ENCODE data around the gene SPATA31D4.
"Not testable (repeated sequence)": the region's sequence is repeated elsewhere in the genome, so short reads cannot be mapped to it uniquely, and the experiment has no call there.

SPATA31D4 gene

DNA sequence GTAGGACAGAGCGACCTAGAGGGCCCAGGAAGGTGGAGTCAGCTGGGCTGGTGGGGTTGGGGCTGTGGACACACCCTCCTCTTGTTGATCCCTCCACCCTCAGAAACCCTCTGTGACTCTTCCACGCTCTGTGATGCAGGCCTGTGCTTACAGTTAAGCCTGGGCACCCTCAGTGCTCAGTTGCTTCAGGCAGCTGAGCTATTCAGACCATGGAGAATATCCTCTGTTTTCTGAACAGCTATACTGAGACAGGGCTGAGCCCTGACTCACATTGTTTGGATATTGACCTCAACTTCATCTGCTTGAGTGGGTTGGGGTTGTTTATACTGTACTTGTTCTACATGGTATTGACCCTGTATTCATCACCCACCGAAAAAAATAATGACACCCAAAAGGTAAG, at the start of gene SPATA31D4:
SPATA31D4 (plus strand) TSS at position 124 of the 400 bp plus-strand sequence; CDS start at position 210, 86 bp downstream.
- in situ Hi-C loops (cut with MboI; ENCODE audit: low sequenced_read_pairs), result not testable (repeated sequence)

DNA sequence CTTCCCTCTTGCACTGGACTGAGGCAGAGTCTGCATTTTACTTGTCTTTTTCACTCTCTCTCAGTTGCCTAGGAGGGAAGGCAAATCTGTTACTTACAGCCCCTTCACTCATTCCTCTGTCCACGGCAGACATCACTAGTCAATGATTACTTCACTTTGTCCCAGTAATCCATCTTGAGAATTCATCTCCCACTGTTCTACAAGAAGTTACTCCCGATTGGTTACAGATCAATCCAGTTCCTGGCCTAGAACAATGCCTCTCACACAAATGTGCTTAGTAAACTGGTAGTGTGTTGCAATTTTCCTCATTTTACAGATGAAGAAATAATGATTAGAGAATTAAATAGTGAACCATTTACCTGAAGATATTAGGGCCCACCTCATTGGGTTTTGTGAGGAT, 49.7 kb upstream of the SPATA31D4 start:
- in situ Hi-C loops (cut with MboI; ENCODE audit: low sequenced_read_pairs), result no loop called here

DNA sequence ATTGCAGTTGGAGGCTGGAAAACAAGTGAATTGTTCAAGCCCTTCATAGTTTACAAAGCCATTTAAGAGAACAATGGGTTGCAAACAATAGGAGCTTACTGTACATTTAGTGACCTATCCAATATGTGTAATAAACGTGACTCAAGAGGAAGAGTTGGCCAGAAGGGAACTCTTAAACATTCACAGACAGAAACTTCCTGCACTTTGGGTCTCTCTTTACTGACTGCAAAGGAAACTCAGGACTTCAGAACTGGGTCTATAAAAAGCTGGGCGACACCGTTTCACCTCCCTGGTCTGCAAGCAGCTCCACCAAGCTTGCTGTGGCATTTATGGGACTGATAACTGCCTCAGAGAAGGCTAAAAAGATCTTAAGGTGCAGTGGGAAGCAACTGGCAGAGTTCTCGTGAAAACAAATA, 48.7 kb upstream of the SPATA31D4 start:
- in situ Hi-C loops (cut with MboI; ENCODE audit: low sequenced_read_pairs), result no loop called here

DNA sequence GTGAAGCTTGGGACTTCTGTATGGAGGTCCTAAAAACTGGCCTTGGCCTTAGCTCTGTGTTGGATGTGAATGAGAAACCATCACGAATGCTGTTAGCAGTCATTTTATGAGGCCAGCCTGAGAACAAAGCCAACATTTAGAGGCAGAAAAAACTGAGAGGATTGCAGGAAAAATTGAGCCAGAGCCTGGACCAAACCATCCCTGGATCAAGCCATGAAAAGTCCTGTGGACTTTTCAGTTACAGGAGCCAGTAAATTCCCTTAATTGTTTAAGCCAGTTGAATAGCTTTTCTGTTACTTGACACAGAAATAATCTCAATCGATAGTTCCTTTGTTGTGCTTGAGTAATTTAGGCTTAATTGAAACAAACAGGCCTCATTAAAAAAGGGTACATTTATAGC, 42.6 kb upstream of the SPATA31D4 start:
- in situ Hi-C loops (cut with MboI; ENCODE audit: low sequenced_read_pairs), result no loop called here

DNA sequence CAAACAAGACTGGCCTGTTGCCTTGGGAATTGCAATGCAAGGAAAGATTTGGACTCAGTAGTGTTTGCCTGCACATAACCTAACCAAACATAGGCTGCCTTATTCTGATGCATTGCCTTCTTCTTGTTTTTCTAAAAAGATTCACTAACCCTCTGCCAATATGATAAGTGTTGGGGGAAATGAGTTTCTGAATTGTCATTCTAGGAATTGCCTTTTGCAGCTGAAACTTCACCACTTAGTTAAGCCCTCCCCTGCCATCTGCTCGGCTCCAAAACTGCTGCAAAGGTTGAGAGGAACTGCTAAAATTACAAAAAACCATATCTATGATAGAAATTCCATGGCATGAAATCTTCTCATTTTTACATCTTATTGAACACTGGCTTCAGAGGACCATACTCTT, 41.6 kb upstream of the SPATA31D4 start:
- in situ Hi-C loops (cut with MboI; ENCODE audit: low sequenced_read_pairs), result no loop called here

DNA sequence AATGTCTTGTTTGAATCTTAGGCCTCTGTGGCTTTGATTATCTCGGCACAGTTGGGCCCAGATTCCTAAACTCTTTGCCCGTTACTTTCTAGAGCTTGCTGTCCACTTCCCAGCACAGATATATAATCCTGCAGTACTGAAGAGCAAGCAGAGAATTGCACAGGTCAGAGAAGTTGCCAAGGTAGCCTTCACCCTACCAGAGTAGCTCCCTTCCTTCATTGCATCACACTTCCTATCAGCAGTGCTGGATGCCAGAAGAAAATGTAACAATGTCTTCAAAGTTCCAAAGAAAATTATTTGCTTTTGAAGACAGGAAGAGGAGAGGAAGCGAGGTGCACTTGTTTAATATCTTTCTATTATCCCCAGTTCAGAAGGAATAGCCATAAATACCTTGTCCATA, 38.1 kb upstream of the SPATA31D4 start:
- in situ Hi-C loops (cut with MboI; ENCODE audit: low sequenced_read_pairs), result no loop called here

DNA sequence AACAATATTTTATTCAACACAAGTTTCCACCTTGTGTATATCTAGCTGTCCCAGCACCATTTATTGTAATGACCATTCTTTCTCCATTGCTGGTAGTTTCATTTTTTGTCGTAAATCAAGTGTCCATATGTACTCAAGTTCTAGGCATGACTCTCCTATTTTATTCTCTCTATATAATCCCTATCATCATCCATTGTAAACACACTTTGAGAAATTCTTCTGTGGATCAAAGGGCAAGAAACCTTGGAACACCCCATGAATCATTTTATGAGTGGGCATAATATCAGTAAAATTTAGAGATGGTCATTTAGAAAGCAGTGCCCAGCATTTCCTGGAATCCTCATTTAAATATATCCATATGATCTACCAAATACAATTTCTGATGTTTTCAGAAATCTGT, 35.8 kb upstream of the SPATA31D4 start:
- in situ Hi-C loops (cut with MboI; ENCODE audit: low sequenced_read_pairs), result no loop called here

DNA sequence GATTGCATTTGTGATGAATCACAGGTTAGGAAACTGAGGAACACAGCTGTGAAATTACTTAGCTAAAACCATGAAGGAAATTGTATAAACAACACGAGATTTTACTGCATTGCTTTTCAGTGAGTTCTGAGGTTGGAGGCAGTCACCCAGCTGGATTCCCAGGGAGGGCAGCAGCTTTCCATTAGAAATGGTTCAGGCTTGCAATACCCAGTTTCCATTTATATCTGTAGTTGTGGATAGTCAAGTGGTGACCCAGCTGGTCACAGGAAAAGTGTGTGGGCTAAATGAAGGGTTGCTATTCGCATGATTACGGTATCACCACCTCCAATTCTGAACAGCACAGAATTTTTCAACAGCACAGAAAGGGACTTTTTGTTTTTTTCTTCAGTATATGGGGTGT, 34.3 kb upstream of the SPATA31D4 start:
- in situ Hi-C loops (cut with MboI; ENCODE audit: low sequenced_read_pairs), result no loop called here

DNA sequence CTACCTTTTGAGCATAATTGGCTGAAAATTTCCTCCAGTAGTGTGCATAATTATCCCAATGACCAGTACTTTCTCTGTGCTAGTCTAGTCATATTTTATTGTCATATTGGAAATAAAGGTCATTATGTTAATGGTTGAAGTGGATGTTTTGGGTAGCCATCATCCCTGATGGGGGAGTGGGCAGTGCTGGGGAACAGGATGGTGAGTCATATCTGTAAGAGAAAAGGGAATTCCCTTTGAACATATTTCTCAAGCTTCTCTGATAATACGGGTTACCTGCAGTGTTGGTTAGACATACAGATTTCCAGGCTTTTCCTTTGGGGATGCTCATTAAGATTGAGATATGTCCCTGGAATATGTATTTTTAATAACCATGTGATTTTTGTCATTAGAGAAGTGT, 33.3 kb upstream of the SPATA31D4 start:
- in situ Hi-C loops (cut with MboI; ENCODE audit: low sequenced_read_pairs), result no loop called here

DNA sequence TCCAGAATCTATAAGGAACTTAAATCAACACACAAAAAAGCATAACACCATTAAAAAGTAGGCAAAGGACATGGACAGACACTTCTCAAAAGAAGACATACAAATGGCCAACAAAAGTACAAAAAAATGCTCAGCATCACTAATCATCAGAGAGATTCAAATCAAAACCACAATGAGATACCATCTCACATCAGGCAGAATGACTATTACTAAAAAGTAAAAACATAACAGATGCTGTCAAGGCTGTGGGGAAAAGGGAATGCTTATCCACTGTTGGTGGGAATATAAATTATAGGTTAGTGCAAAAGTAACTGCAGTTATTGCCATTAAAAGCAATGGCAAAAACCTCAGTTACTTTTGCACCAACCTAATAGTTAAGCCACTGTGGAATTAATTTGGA, 32.2 kb upstream of the SPATA31D4 start:
- in situ Hi-C loops (cut with MboI; ENCODE audit: low sequenced_read_pairs), result no loop called here

DNA sequence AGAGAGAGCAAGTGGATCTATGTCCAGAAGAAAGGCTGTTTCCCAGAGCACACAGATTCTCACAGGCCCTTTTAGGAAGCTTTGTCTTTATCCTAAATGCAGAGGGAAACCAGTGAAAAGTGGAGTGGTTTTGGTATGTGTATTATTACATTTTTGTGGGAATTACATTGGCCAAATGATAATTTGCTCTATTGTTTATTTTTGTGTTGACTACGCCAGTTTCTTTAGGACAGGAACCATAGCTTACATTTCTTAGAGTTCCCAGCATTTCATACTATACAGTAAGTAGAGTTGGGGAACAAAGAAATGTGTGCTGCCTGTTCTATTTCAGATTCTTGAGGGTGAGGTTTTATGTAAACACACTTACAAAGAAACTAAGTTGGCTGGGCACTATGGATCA, 29.4 kb upstream of the SPATA31D4 start:
- in situ Hi-C loops (cut with MboI; ENCODE audit: low sequenced_read_pairs), result no loop called here

DNA sequence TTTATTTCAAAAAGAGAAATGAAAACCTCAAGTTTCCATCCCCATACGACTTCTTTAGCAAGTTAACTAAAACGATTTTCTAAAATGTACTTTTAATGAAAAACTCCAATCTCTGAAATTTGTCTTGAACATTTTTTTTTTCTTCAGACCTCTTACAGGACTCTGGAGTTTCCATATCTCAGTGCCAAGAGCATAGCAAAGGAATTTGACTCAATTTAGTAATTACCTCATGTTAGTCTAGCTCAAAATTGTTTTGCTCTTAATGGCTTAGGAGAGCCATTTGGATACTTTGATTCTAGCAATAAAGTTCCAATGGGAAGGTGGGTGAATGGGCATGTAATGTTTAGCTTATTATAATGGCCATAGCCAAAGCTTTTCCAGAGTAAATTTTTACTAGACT, 26.0 kb upstream of the SPATA31D4 start:
- in situ Hi-C loops (cut with MboI; ENCODE audit: low sequenced_read_pairs), result no loop called here

DNA sequence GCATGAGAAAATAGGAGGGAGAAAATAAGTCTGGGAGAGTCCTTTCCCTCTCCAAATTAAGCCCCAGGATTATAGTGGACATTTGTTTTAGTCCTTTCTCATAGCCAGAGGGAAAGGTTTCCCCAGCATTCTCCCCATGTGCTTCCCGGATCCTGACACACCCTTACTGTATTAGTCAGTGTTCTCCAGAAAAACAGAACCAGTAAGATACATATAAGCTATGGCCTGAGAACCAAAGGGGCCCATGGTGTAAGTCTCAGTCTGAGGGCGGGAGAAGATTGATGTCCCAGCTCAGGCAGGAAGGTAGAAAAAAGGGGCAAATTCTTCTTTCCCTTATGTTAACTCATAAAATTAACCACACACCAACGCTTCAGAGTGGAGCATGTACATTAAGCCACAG, 25.6 kb upstream of the SPATA31D4 start:
- in situ Hi-C loops (cut with MboI; ENCODE audit: low sequenced_read_pairs), result no loop called here

DNA sequence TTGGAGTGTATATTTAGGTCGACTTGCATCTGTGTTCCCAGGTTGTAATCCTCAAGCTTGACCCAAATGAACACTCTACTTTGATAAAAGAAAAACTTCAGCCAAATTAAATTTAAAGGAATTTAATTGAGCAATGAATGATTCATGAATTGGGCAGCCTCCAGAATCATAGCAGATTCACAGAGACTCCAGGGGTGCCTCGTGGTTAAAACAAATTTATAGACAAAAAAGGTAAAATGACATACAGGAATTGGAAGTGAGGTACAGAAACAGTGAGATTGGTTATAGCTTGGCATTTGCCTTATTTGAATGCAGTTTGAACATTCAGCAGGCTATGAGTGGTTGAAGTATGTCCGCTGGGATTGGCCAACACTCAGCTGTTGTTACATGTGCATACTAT, 21.6 kb upstream of the SPATA31D4 start:
- in situ Hi-C loops (cut with MboI; ENCODE audit: low sequenced_read_pairs), result no loop called here

DNA sequence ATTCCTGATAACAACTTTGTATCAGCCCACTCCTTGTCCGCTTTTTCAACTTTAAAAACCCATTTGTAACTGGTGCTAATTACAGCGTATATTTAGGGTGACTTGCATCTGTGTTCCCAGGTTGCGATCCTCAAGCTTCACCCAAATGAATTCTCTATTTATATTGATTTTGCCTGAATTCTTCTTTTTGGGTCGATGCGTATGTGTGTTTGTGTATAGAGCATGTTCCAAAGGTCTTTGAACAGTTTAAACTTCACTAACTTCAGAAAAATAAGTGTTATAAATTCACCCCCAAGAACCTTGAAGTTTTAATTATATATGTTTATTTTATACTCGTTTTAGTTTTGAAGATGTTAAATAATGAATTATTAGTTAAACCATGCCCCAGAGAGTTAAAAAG, 16.1 kb upstream of the SPATA31D4 start:
- in situ Hi-C loops (cut with MboI; ENCODE audit: low sequenced_read_pairs), result no loop called here

DNA sequence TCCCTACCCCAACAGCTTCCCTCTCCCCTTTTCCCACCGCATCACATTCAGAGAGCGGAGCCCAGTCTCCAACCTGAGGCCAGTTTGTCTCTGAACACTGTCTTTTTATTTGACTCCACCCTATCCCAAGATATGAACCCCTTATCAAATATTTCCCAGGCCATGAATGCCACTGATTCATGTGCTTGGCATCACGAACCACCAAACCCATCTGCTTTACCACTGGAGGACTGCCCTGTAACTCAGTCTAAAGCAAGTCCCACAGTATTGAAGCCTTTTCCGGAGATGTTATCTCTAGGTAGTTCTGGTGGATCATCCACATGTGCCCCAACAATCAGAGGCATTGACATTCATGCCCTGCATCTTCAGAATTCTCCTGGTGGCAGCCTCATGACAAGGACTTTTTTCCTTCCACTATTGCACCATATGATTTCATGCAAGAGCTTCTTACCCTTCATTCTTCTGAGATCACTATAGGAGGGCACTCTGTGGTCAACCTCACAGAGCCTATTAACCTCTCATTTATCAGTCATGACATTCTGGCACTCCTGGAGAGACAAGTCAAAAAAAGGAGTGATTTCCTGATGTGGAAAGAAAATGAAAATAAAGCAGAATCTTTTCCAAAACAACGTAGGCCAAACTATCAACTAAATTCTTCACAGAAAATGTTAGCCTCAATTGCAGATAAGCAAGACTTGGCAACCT, 12.3 kb upstream of the SPATA31D4 start:
- in situ Hi-C loops (cut with MboI; ENCODE audit: low sequenced_read_pairs), result no loop called here

DNA sequence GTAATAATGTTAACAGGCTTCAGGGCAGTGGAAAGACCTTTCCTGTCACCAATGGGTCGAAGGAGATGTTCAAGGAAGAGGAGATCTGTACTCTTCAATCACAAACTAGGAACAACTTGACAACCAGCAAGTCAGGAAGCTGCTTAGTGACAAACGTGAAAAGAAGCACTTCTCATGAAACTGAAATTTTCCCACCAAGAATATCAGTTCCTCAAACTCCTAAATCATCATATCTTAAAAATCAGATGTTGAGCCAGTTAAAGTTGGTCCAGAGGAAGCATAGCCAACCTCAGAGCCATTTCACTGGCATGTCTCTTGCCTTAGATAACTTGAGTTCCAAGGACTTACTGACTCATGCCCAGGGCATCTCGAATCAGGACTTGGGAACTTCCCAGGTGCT, 9.7 kb upstream of the SPATA31D4 start:
- in situ Hi-C loops (cut with MboI; ENCODE audit: low sequenced_read_pairs), result not testable (repeated sequence)

DNA sequence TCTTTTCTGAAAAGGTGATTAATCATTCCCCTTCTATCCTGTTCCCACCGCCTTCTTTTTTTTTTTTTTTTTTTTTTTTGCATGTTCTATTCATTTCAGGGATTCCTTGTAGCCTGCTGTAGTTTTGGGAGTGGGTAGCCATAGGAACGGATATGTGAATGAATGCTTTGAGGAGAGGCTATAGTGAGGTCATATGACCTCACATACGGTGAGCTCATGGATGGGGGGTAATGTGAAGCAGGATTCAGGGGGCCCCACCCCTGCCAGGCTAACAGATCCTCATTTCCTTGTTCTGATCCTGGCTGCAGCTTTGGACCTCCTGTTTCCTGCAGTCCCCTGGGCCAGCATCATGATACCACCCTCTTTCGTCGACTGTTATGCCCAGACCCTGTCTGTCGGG, 1.9 kb downstream of the SPATA31D4 start:
- in situ Hi-C loops (cut with MboI; ENCODE audit: low sequenced_read_pairs), result not testable (repeated sequence)

DNA sequence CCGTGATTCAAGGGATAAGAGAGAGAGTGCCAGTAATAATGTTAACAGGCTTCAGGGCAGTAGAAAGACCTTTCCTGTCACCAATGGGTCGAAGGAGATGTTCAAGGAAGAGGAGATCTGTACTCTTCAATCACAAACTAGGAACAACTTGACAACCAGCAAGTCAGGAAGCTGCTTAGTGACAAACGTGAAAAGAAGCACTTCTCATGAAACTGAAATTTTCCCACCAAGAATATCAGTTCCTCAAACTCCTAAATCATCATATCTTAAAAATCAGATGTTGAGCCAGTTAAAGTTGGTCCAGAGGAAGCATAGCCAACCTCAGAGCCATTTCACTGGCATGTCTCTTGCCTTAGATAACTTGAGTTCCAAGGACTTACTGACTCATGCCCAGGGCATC, 5.3 kb downstream of the SPATA31D4 start:
- in situ Hi-C loops (cut with MboI; ENCODE audit: low sequenced_read_pairs), result not testable (repeated sequence)

DNA sequence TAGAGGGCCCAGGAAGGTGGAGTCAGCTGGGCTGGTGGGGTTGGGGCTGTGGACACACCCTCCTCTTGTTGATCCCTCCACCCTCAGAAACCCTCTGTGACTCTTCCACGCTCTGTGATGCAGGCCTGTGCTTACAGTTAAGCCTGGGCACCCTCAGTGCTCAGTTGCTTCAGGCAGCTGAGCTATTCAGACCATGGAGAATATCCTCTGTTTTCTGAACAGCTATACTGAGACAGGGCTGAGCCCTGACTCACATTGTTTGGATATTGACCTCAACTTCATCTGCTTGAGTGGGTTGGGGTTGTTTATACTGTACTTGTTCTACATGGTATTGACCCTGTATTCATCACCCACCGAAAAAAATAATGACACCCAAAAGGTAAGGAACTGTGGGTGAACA, 15.2 kb downstream of the SPATA31D4 start, which contains the start of gene SPATA31D3:
SPATA31D3 (plus strand) TSS at position 108 of the 400 bp plus-strand sequence; CDS start at position 194, 86 bp downstream.
- in situ Hi-C loops (cut with MboI; ENCODE audit: low sequenced_read_pairs), result not testable (repeated sequence)

DNA sequence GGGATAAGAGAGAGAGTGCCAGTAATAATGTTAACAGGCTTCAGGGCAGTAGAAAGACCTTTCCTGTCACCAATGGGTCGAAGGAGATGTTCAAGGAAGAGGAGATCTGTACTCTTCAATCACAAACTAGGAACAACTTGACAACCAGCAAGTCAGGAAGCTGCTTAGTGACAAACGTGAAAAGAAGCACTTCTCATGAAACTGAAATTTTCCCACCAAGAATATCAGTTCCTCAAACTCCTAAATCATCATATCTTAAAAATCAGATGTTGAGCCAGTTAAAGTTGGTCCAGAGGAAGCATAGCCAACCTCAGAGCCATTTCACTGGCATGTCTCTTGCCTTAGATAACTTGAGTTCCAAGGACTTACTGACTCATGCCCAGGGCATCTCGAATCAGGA, 20.4 kb downstream of the SPATA31D4 start:
- in situ Hi-C loops (cut with MboI; ENCODE audit: low sequenced_read_pairs), result not testable (repeated sequence)

DNA sequence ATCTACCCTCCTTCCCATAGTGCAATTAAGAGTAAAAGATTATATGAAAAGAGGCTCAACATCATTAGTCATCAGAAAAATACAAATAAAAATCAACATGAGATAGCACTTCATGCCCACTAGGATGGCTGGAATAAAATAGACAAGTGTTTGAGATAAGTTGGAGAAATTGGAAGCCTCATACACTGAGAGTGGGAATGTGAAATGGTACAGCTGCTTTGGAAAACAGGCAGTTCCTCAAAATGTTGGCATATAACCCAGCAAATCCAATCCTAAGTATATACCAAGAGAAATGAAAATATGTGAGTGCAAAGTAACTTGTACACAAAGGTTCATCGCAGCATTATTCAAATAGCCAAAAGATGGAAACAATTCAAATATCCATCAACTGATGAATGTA, 24.9 kb downstream of the SPATA31D4 start:
- in situ Hi-C loops (cut with MboI; ENCODE audit: low sequenced_read_pairs), result no loop called here

DNA sequence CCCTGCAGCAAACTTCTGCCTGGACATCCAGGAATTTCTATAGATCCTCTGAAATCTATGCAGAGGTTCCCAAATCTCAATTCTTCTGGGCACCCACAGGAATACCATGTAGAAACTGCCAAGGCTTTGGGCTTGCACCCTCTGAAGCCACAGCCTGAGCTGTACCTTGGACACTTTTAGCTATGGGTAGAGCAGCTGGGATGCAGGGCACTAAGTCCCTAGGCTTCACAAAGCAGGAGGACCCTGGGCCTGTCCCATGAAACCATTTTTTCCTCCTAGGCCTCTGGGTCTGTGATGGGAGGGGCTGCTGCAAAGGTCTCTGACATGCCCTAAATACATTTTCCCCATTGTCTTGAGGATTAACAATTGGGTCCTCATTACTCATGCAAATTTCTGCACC, 27.4 kb downstream of the SPATA31D4 start:
- in situ Hi-C loops (cut with MboI; ENCODE audit: low sequenced_read_pairs), result no loop called here
